Caco-2 (cell line): ENCODE data around the gene MTHFSD. TPM values are rescaled to one million over a fixed set of nuclear protein-coding genes. Genes with fewer than 3 reads are reported as not detected.

Source experiments
- BruUV-seq: library from RNA; stranded (reverse); fragments of 400-500 nt; replicated peaks from 2 replicates; lab custom pipeline; 2021; lab: Mats Ljungman, UMichigan
- CTCF ChIA-PET: fragments of 300-600 bp; sonication (Branson Sonifier 250); formaldehyde crosslinking; loops from one replicate; lab custom pipeline; 2022; ENCODE audit warnings: antibody characterized with exemption; lab: Charles Lee
- POLR2A ChIA-PET: fragments of 300-600 bp; sonication (Branson Sonifier 250); formaldehyde crosslinking; loops from one replicate; lab custom pipeline; 2022; ENCODE audit warnings: antibody characterized with exemption; lab: Charles Lee
- DNase-seq, 2 experiments: peaks; one replicate each; pipeline versions ENCODE4 v3.0.0 to v3.0.0-alpha.2; 2020 to 2022
- H3K27me3 ChIP-seq: replicated peaks from 2 replicates; pipeline ENCODE4 v1.6.0; 2011; ENCODE audit warnings: low read length; ENCODE audit not compliant: control insufficient read depth, insufficient read depth
- H3K36me3 ChIP-seq: 2 replicates; pipeline ENCODE4 v1.5.1; 2011; ENCODE audit warnings: low read length; ENCODE audit not compliant: control insufficient read depth, insufficient read depth
- H3K4me1 ChIP-seq: fragments of 250-450 bp; sonication (Bioruptor Pico); 2 replicates; pipeline ENCODE4 v1.5.1; 2020; ENCODE audit warnings: mild to moderate bottlenecking
- H3K4me3 ChIP-seq: 2 replicates; pipeline ENCODE4 v1.5.1; 2011; ENCODE audit warnings: low read depth, mild to moderate bottlenecking, control low read depth, low read length
- H3K9me3 ChIP-seq: fragments of 250-450 bp; sonication (Bioruptor Pico); 2 replicates; pipeline ENCODE4 v1.5.1; 2020; ENCODE audit warnings: mild to moderate bottlenecking, moderate library complexity
- H3K27ac Mint-ChIP-seq: one replicate; pipeline ENCODE4 v1.8.0; 2022; ENCODE audit warnings: mixed read lengths; ENCODE audit not compliant: unreplicated experiment
- H3K27me3 Mint-ChIP-seq: one replicate; pipeline ENCODE4 v1.8.0; 2022; ENCODE audit warnings: mixed read lengths; ENCODE audit not compliant: insufficient read depth, unreplicated experiment
- H3K36me3 Mint-ChIP-seq: one replicate; pipeline ENCODE4 v1.8.0; 2022; ENCODE audit warnings: mild to moderate bottlenecking, mixed read lengths; ENCODE audit not compliant: insufficient read depth, unreplicated experiment
- H3K4me1 Mint-ChIP-seq: one replicate; pipeline ENCODE4 v1.8.0; 2022; ENCODE audit warnings: low read depth, mixed read lengths; ENCODE audit not compliant: unreplicated experiment
- H3K4me3 Mint-ChIP-seq: one replicate; pipeline ENCODE4 v1.8.0; 2022; ENCODE audit warnings: mild to moderate bottlenecking, moderate library complexity, mixed read lengths; ENCODE audit not compliant: unreplicated experiment
- H3K9me3 Mint-ChIP-seq: one replicate; pipeline ENCODE4 v1.8.0; 2022; ENCODE audit warnings: mixed read lengths; ENCODE audit not compliant: unreplicated experiment
- CTCF ChIP-seq, 2 experiments: fragments of 200-600 bp in 1 of 2; IDR thresholded peaks; 1 replicate in 1 of 2; 2 replicates in 1 of 2; pipeline versions ENCODE4 v1.5.1 to v1.8.0; 2011 to 2022; ENCODE audit warnings: antibody characterized with exemption in 1 of 2, control low read depth in 1 of 2, inconsistent platforms in 1 of 2, low read depth in 1 of 2, low read length in 1 of 2, mild to moderate bottlenecking in 1 of 2, moderate library complexity in 1 of 2; ENCODE audit not compliant: insufficient read depth in 1 of 2, severe bottlenecking in 1 of 2, unreplicated experiment in 1 of 2
- intact Hi-C: fragments of 100-400 bp; cut with micrococcal nuclease; formaldehyde crosslinking; loops from one replicate; pipeline ENCODE4 v1.10.0; 2022; ENCODE audit not compliant: unreplicated experiment
- total RNA-seq: library from RNA; stranded (reverse); gene quantifications from 2 replicates; pipeline ENCODE4 v1.2.3, GENCODE V29; 2022

Gene MTHFSD
- total RNA-seq, 1 experiment from 2014 or later: 33.0 TPM

GRCh38 chr16:86549893-86550190 is 5.2 kb downstream of the MTHFSD start:
- peaks cover 1% of the 10 kb centered on the region; the same call in 1 of the 2 replicates for H3K36me3 ChIP-seq
- peaks cover 8% of the 10 kb centered on the region for H3K36me3 Mint-ChIP-seq
- no TSS peak for BruUV-seq

GRCh38 chr16:86549076-86549892 is 5.8 kb downstream of the MTHFSD start:
- Mint-ChIP-seq H3K4me3 (no peak overlapping the region), H3K4me1 (peaks cover 6% of the 10 kb centered on the region), H3K27ac (no peak overlapping the region), H3K9me3 (no peaks in the 10 kb centered on the region), H3K36me3 (peaks cover 5% of the 10 kb centered on the region), H3K27me3 (no peaks in the 10 kb centered on the region)
- Histone ChIP-seq H3K9me3 (no peaks in the 10 kb centered on the region), H3K4me1 (no peaks in the 10 kb centered on the region), H3K27me3 (no peaks in the 10 kb centered on the region), H3K4me3 (no peak overlapping the region), H3K36me3 (peaks cover 1% of the 10 kb centered on the region; the same call in 1 of the 2 replicates)
- no peak for DNase-seq
- no peak for TF ChIP-seq CTCF (IDR thresholded peaks at IDR 0.05; ENCODE audit: insufficient read depth in 1 of 2, low read depth in 1 of 2, low read length in 1 of 2, severe bottlenecking in 1 of 2, unreplicated experiment in 1 of 2)
- CTCF ChIA-PET: interaction anchor here (0.6 kb wide), 1 partner anchor 27 kb away, joined by 6 read pairs; no protein-coding TSS in a partner anchor
- no TSS peak for BruUV-seq
- POLR2A ChIA-PET: no interaction called here
- intact Hi-C loops: no loop called here

More at GRCh38 chr16:86549893-86550190, 5.2 kb downstream of the MTHFSD start:
- no peaks in the 10 kb centered on the region for H3K27me3 Mint-ChIP-seq
- no peaks in the 10 kb centered on the region for H3K9me3 Mint-ChIP-seq
- Histone ChIP-seq H3K4me1 (no peaks in the 10 kb centered on the region), H3K9me3 (no peaks in the 10 kb centered on the region), H3K4me3 (no peak overlapping the region), H3K27me3 (no peaks in the 10 kb centered on the region)
- intact Hi-C loops: loop anchor here (10.0 kb wide), 1 partner anchor 835 kb away; the partner anchor contains the start of gene FBXO31
- POLR2A ChIA-PET: no interaction called here
- peaks cover 8% of the 10 kb centered on the region for H3K4me1 Mint-ChIP-seq
- no peak overlapping the region for H3K4me3 Mint-ChIP-seq
- DNase-seq: no peak
- no peak overlapping the region for H3K27ac Mint-ChIP-seq
- no peak for TF ChIP-seq CTCF (IDR thresholded peaks at IDR 0.05; ENCODE audit: insufficient read depth in 1 of 2, low read depth in 1 of 2, low read length in 1 of 2, severe bottlenecking in 1 of 2, unreplicated experiment in 1 of 2)
- CTCF ChIA-PET: interaction anchor here (0.6 kb wide), 1 partner anchor 26 kb away, joined by 6 read pairs; no protein-coding TSS in a partner anchor

- POLR2A ChIA-PET: no interaction called here
- BruUV-seq: no TSS peak
- DNase-seq: no peak
Measured at GRCh38 chr16:86547286-86547685, 7.7 kb downstream of the MTHFSD start.

More at GRCh38 chr16:86547286-86547685, 7.7 kb downstream of the MTHFSD start:
- H3K27me3 Mint-ChIP-seq: no peaks in the 10 kb centered on the region
- Histone ChIP-seq H3K4me3 (no peak overlapping the region), H3K36me3 (peaks cover 1% of the 10 kb centered on the region; the same call in 1 of the 2 replicates), H3K4me1 (no peaks in the 10 kb centered on the region), H3K27me3 (no peaks in the 10 kb centered on the region), H3K9me3 (no peaks in the 10 kb centered on the region)
- no peak for TF ChIP-seq CTCF (IDR thresholded peaks at IDR 0.05; ENCODE audit: insufficient read depth in 1 of 2, low read depth in 1 of 2, low read length in 1 of 2, severe bottlenecking in 1 of 2, unreplicated experiment in 1 of 2)
- no peaks in the 10 kb centered on the region for H3K9me3 Mint-ChIP-seq
- CTCF ChIA-PET: no interaction called here
- peaks cover 5% of the 10 kb centered on the region for H3K36me3 Mint-ChIP-seq
- no peak overlapping the region for H3K4me3 Mint-ChIP-seq
- no peaks in the 10 kb centered on the region for H3K4me1 Mint-ChIP-seq
- no peak overlapping the region for H3K27ac Mint-ChIP-seq
- intact Hi-C loops: no loop called here
